ENCODE data around the gene USP49. TPM values are rescaled to one million over a fixed set of nuclear protein-coding genes. Genes with fewer than 3 reads are reported as not detected.

The USP49 gene
- total RNA-seq, 4 donors from 2014 or later, result 2.3 to 16.5 (median 6.6) TPM

- intact Hi-C loops (cut with DNase I; ENCODE audit: low total_unique reads), result no loop called here
- DNase-seq, result no peak
- H3K27ac ChIP-seq, result no peak overlapping the region
- TF ChIP-seq POLR2A (IDR thresholded peaks at IDR 0.05) (no peak), CTCF (IDR thresholded peaks at IDR 0.05) (no peak)
- no peaks in the 10 kb centered on the region for H3K36me3 ChIP-seq
- H3K4me1 ChIP-seq, result no peaks in the 10 kb centered on the region
- no peaks in the 10 kb centered on the region for H3K27me3 ChIP-seq
- no peak overlapping the region for H3K4me3 ChIP-seq
- H3K9me3 ChIP-seq, result no peaks in the 10 kb centered on the region
Measured at GRCh38 chr6:41801380-41801779, 93.8 kb downstream of the USP49 start.

GRCh38 chr6:41799559-41799911 lies 95.6 kb downstream of the USP49 start:
- Histone ChIP-seq H3K27ac (no peak overlapping the region), H3K9me3 (no peaks in the 10 kb centered on the region), H3K4me3 (no peak overlapping the region), H3K36me3 (no peaks in the 10 kb centered on the region), H3K27me3 (no peaks in the 10 kb centered on the region), H3K4me1 (no peaks in the 10 kb centered on the region)
- TF ChIP-seq POLR2A (IDR thresholded peaks at IDR 0.05), result no peak
- no peak for TF ChIP-seq CTCF (IDR thresholded peaks at IDR 0.05)
- no peak for DNase-seq
- intact Hi-C loops (cut with DNase I; ENCODE audit: low total_unique reads), result no loop called here

- no peaks in the 10 kb centered on the region for H3K36me3 ChIP-seq
- no peak for DNase-seq
Measured at GRCh38 chr6:41798901-41799558, 96.1 kb downstream of the USP49 start.

GRCh38 chr6:41796474-41796873 lies 98.7 kb downstream of the USP49 start:
- Histone ChIP-seq H3K4me1 (no peaks in the 10 kb centered on the region), H3K36me3 (no peaks in the 10 kb centered on the region), H3K27ac (no peak overlapping the region), H3K4me3 (no peak overlapping the region), H3K9me3 (no peaks in the 10 kb centered on the region), H3K27me3 (no peaks in the 10 kb centered on the region)
- no peak for DNase-seq
- TF ChIP-seq POLR2A (IDR thresholded peaks at IDR 0.05), result no peak
- no peak for TF ChIP-seq CTCF (IDR thresholded peaks at IDR 0.05)
- intact Hi-C loops (cut with DNase I; ENCODE audit: low total_unique reads), result no loop called here

More at GRCh38 chr6:41798901-41799558, 96.1 kb downstream of the USP49 start:
- Histone ChIP-seq H3K27me3 (no peaks in the 10 kb centered on the region), H3K9me3 (no peaks in the 10 kb centered on the region), H3K27ac (no peak overlapping the region), H3K4me3 (no peak overlapping the region), H3K4me1 (no peaks in the 10 kb centered on the region)
- intact Hi-C loops (cut with DNase I; ENCODE audit: low total_unique reads), result no loop called here
- no peak for TF ChIP-seq CTCF (IDR thresholded peaks at IDR 0.05)
- TF ChIP-seq POLR2A (IDR thresholded peaks at IDR 0.05), result no peak

- Histone ChIP-seq H3K27ac (no peak overlapping the region), H3K27me3 (no peaks in the 10 kb centered on the region), H3K9me3 (no peaks in the 10 kb centered on the region), H3K36me3 (no peaks in the 10 kb centered on the region), H3K4me3 (no peak overlapping the region), H3K4me1 (peaks cover 0 to 5% of the 10 kb centered on the region in 2 donors)
- no peak for TF ChIP-seq POLR2A (IDR thresholded peaks at IDR 0.05)
- no peak for TF ChIP-seq CTCF (IDR thresholded peaks at IDR 0.05)
- intact Hi-C loops (cut with DNase I; ENCODE audit: low total_unique reads), result no loop called here
- DNase-seq, result no peak
Measured at GRCh38 chr6:41791984-41792383, 103.2 kb downstream of the USP49 start.

Measured in uterus (tissue), 4 donors.